MM.1S (cell line): ENCODE data around the gene NUMB.
"Not testable (repeated sequence)": the region's sequence is repeated elsewhere in the genome, so short reads cannot be mapped to it uniquely, and the experiment has no call there.

Experiments used
- DNase-seq: peaks from one replicate; pipeline ENCODE4 v3.0.0-alpha.2; 2015
- H2AFZ ChIP-seq: fragments of 300-600 bp; sonication (generic); 2 replicates; pipeline ENCODE4 v1.6.0; 2016; ENCODE audit warnings: antibody characterized with exemption, low read length
- H3F3A ChIP-seq: fragments of 300-600 bp; sonication (generic); 2 replicates; pipeline ENCODE4 v1.6.1; 2016; ENCODE audit warnings: mild to moderate bottlenecking, antibody characterized with exemption, low read length, moderate library complexity, mixed read lengths; ENCODE audit not compliant: insufficient read depth
- H3K27ac ChIP-seq: fragments of 300-600 bp; sonication (generic); 2 replicates; pipeline ENCODE4 v1.5.1; 2016; ENCODE audit warnings: mild to moderate bottlenecking, low read length
- H3K27me3 ChIP-seq: fragments of 300-600 bp; sonication (generic); replicated peaks from 2 replicates; pipeline ENCODE4 v1.6.0; 2016; ENCODE audit warnings: low read length; ENCODE audit not compliant: insufficient read depth
- H3K36me3 ChIP-seq: fragments of 300-600 bp; sonication (generic); replicated peaks from 2 replicates; pipeline ENCODE4 v1.6.1; 2016; ENCODE audit warnings: mild to moderate bottlenecking, low read length, mixed read lengths; ENCODE audit not compliant: insufficient read depth
- H3K4me1 ChIP-seq: fragments of 300-600 bp; sonication (generic); 2 replicates; pipeline ENCODE4 v1.6.1; 2016; ENCODE audit warnings: low read length, mixed read lengths
- H3K4me2 ChIP-seq: fragments of 300-600 bp; sonication (generic); 2 replicates; pipeline ENCODE4 v1.6.0; 2016; ENCODE audit warnings: low read depth, low read length
- H3K4me3 ChIP-seq: fragments of 300-600 bp; sonication (generic); 2 replicates; pipeline ENCODE4 v1.5.1; 2016; ENCODE audit warnings: low read length, mixed read lengths
- H3K79me2 ChIP-seq: fragments of 300-600 bp; sonication (generic); 2 replicates; pipeline ENCODE4 v1.6.1; 2016; ENCODE audit warnings: mixed run types, low read length, mixed read lengths
- H3K9ac ChIP-seq: fragments of 300-600 bp; sonication (generic); 2 replicates; pipeline ENCODE4 v1.6.1; 2016; ENCODE audit warnings: low read length, mixed read lengths
- H3K9me2 ChIP-seq: fragments of 300-600 bp; sonication (generic); replicated peaks from 2 replicates; pipeline ENCODE4 v1.6.1; 2016; ENCODE audit warnings: mild to moderate bottlenecking, low read length, mixed read lengths; ENCODE audit not compliant: insufficient read depth
- H3K9me3 ChIP-seq: fragments of 300-600 bp; sonication (generic); replicated peaks from 2 replicates; pipeline ENCODE4 v1.6.1; 2016; ENCODE audit warnings: mild to moderate bottlenecking, low read length, mixed read lengths; ENCODE audit not compliant: insufficient read depth
- H4K20me1 ChIP-seq: fragments of 300-600 bp; sonication (generic); 2 replicates; pipeline ENCODE4 v1.6.1; 2016; ENCODE audit warnings: mild to moderate bottlenecking, low read length, moderate library complexity, mixed read lengths; ENCODE audit not compliant: insufficient read depth
- EZH2 ChIP-seq: fragments of 300-600 bp; sonication (generic); optimal IDR thresholded peaks from 2 replicates; pipeline ENCODE3; 2017; ENCODE audit warnings: low read depth, mild to moderate bottlenecking, antibody characterized with exemption, low read length, mixed read lengths
- EZH2phosphoT487 ChIP-seq: fragments of 300-600 bp; sonication (generic); IDR thresholded peaks from 2 replicates; pipeline ENCODE4 v1.6.1; 2018; ENCODE audit warnings: antibody characterized with exemption, low read length
- TF ChIP-seq, protein P1 (sequence below): fragments of 300-600 bp; sonication (generic); IDR thresholded peaks from 2 replicates; pipeline ENCODE4 v1.5.1; 2016; ENCODE audit warnings: antibody characterized with exemption, low read length, mixed read lengths

Gene NUMB

DNA sequence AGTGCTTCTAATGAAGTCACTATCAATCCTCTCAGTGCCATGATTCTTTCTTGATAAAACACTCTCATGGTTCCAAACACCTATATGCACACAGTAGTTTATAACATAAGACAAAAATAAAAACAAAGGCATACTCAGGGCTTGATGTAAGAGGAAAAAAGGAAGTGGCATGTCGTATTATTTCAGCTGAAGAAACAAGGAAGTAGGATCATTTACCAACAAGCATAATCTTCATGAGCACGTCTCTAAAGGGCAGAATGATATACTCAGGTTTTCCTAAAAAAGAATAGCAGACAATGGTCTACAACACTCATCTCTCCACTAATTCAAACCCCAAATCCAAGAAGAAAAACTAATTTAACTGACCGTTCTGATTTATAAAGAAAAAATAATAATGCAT, 33.9 kb downstream of the NUMB start:
- Histone ChIP-seq H3K27me3 (no peaks in the 10 kb centered on the region), H3K4me3 (no peak overlapping the region), H3K4me2 (no peak overlapping the region), H3K9ac (no peak overlapping the region), H3F3A (no peaks in the 10 kb centered on the region), H2AFZ (no peak overlapping the region), H3K27ac (no peak overlapping the region), H3K79me2 (no peaks in the 10 kb centered on the region), H4K20me1 (no peaks in the 10 kb centered on the region), H3K9me2 (no peaks in the 10 kb centered on the region), H3K36me3 (no peaks in the 10 kb centered on the region), H3K4me1 (no peaks in the 10 kb centered on the region), H3K9me3 (no peaks in the 10 kb centered on the region)
- no peak for DNase-seq
- TF ChIP-seq EZH2: no peak
- TF ChIP-seq, protein P1, sequence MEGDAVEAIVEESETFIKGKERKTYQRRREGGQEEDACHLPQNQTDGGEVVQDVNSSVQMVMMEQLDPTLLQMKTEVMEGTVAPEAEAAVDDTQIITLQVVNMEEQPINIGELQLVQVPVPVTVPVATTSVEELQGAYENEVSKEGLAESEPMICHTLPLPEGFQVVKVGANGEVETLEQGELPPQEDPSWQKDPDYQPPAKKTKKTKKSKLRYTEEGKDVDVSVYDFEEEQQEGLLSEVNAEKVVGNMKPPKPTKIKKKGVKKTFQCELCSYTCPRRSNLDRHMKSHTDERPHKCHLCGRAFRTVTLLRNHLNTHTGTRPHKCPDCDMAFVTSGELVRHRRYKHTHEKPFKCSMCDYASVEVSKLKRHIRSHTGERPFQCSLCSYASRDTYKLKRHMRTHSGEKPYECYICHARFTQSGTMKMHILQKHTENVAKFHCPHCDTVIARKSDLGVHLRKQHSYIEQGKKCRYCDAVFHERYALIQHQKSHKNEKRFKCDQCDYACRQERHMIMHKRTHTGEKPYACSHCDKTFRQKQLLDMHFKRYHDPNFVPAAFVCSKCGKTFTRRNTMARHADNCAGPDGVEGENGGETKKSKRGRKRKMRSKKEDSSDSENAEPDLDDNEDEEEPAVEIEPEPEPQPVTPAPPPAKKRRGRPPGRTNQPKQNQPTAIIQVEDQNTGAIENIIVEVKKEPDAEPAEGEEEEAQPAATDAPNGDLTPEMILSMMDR: no peak
- TF ChIP-seq EZH2phosphoT487: no peak

DNA sequence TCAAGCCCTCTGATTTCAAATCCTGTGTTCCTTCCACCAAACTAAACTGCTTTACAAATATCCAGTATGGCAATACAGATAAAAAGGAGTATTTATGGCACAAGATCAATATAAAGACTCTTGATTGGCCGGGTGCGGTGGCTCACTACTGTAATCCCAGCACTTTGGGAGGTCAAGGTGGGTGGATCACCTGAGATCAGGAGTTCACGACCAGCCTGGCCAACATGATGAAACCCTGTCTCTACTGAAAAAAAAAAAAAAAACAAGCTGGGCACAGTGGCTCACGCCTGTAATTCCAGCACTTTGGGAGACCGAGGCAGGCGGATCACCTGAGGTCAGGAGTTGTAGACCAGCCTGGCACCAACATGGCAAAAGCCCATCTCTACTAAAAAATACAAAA, 35.3 kb downstream of the NUMB start:
- not testable (repeated sequence) for H3K4me1 ChIP-seq, H3F3A ChIP-seq, H3K4me2 ChIP-seq

DNA sequence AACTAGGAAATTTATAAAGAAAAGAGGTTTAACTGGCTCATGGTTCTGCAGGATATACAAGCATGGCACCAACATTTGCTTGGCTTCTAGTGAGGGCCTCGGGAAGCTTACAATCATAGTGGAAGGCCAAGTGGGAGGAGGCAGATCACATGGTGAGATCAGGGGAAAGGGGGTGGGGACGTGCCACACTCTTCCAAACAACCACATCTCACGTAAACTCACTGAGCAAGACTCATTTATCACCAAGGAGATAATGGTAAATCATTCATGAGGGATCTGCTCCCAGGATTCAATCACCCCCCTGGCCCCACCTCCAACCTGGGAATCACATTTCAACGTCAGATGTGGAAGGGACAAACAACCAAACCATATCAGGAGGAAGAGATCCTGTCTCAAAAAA, 35.8 kb downstream of the NUMB start:
- Histone ChIP-seq H3K9me2 (no peaks in the 10 kb centered on the region), H3K4me3 (no peak overlapping the region), H2AFZ (no peak overlapping the region), H3F3A (no peaks in the 10 kb centered on the region), H3K4me2 (no peak overlapping the region), H3K79me2 (no peaks in the 10 kb centered on the region), H3K27me3 (no peaks in the 10 kb centered on the region), H3K9me3 (no peaks in the 10 kb centered on the region), H3K27ac (no peak overlapping the region), H3K36me3 (no peaks in the 10 kb centered on the region), H4K20me1 (no peaks in the 10 kb centered on the region), H3K9ac (no peak overlapping the region), H3K4me1 (no peaks in the 10 kb centered on the region)
- no peak for DNase-seq
- no peak for TF ChIP-seq EZH2

More for the DNA sequence above, 35.3 kb downstream of the NUMB start:
- H3K36me3 ChIP-seq, H3K9me3 ChIP-seq, H3K27me3 ChIP-seq, DNase-seq, H3K79me2 ChIP-seq, H3K9ac ChIP-seq, H3K9me2 ChIP-seq, H2AFZ ChIP-seq, H4K20me1 ChIP-seq, H3K27ac ChIP-seq, H3K4me3 ChIP-seq: not testable (repeated sequence)

DNA sequence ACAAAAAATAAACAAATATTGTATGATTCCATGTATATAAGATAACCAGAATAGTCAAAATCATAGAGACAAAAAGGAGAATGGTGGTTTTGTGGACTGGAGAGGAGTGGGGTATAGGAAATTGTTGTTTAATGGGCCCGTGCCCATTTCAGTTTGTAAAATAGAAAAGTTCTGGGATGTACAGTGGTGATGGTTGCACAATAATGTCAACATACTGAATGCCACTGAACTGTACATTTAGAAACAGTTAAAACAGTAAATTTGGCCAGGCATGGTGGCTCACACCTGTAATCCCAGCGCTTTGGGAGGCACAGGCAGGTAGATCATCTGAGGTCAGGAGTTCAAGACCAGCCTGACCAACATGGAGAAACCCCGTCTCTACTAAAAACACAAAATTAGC, 40.1 kb downstream of the NUMB start:
- Histone ChIP-seq H4K20me1 (no peaks in the 10 kb centered on the region), H3K9ac (no peak overlapping the region), H3K27ac (no peak overlapping the region), H3K9me2 (no peaks in the 10 kb centered on the region), H3K27me3 (no peaks in the 10 kb centered on the region), H3K36me3 (no peaks in the 10 kb centered on the region), H3K4me2 (no peak overlapping the region), H3K4me3 (no peak overlapping the region), H3K79me2 (no peaks in the 10 kb centered on the region; the same call in 1 of the 2 replicates), H3K4me1 (no peaks in the 10 kb centered on the region), H3K9me3 (no peaks in the 10 kb centered on the region), H3F3A (0 out of 2 replicates have a peak, but pooled peaks cover 2% of the 10 kb centered on the region), H2AFZ (no peak overlapping the region)
- DNase-seq: no peak
- TF ChIP-seq EZH2: no peak
- no peak for TF ChIP-seq EZH2phosphoT487
- TF ChIP-seq, protein P1: no peak

DNA sequence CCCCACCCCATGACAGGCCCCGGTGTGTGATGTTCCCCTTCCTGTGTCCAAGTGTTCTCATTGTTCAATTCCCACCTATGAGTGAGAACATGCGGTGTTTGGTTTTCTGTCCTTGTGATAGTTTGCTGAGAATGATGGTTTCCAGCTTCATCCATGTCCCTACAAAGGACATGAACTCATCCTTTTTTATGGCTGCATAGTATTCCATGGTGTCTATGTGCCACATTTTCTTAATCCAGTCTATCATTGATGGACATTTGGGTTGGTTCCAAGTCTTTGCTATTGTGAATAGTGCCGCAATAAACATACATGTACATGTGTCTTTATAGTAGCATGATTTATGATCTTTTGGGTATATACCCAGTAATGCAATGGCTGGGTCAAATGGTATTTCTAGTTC, 52.1 kb downstream of the NUMB start:
- not testable (repeated sequence) for H3K4me2 ChIP-seq, H3K4me1 ChIP-seq, H3K4me3 ChIP-seq, H3K9ac ChIP-seq, H3K9me3 ChIP-seq, H3F3A ChIP-seq, H3K79me2 ChIP-seq, H2AFZ ChIP-seq, H3K9me2 ChIP-seq, DNase-seq, H4K20me1 ChIP-seq, H3K36me3 ChIP-seq, H3K27me3 ChIP-seq, H3K27ac ChIP-seq
